HG03196 (cell line): Measurements from ENCODE around the gene TPM1.

ENCODE experiments used
- ATAC-seq: cut with Tn5 transposase; IDR thresholded peaks from one replicate; pipeline ENCODE4 v1.9.1; 2021; ENCODE audit not compliant: unreplicated experiment

The TPM1 gene

GRCh38 chr15:63072023-63072650 is 29.6 kb downstream of the TPM1 start:
- ATAC-seq = no peak

- ATAC-seq = no peak
Measured at GRCh38 chr15:63072809-63073277, 30.3 kb downstream of the TPM1 start.

- no peak for ATAC-seq
Measured at GRCh38 chr15:63073497-63074172, 31.1 kb downstream of the TPM1 start.

- ATAC-seq = no peak
Measured at GRCh38 chr15:63075015-63075983, 32.8 kb downstream of the TPM1 start.

GRCh38 chr15:63075984-63076713 is 33.6 kb downstream of the TPM1 start:
- no peak for ATAC-seq

- ATAC-seq = no peak
Measured at GRCh38 chr15:63076714-63077046, 34.1 kb downstream of the TPM1 start.

GRCh38 chr15:63077952-63078351 is 35.4 kb downstream of the TPM1 start:
- no peak for ATAC-seq

- ATAC-seq = no peak
Measured at GRCh38 chr15:63079947-63080626, 37.5 kb downstream of the TPM1 start.

GRCh38 chr15:63080634-63081250 is 38.2 kb downstream of the TPM1 start:
- ATAC-seq = no peak

GRCh38 chr15:63082366-63082765 is 39.8 kb downstream of the TPM1 start:
- ATAC-seq = no peak

GRCh38 chr15:63083044-63083443 is 40.5 kb downstream of the TPM1 start:
- ATAC-seq = no peak

GRCh38 chr15:63083541-63083940 is 41.0 kb downstream of the TPM1 start:
- ATAC-seq = no peak

- ATAC-seq = no peak
Measured at GRCh38 chr15:63084806-63085205, 42.3 kb downstream of the TPM1 start.

GRCh38 chr15:63085289-63085688 is 42.7 kb downstream of the TPM1 start:
- ATAC-seq = no peak

- ATAC-seq = no peak
Measured at GRCh38 chr15:63086271-63086670, 43.7 kb downstream of the TPM1 start.

- no peak for ATAC-seq
Measured at GRCh38 chr15:63086947-63087346, 44.4 kb downstream of the TPM1 start.

GRCh38 chr15:63088533-63089245 is 46.1 kb downstream of the TPM1 start:
- ATAC-seq = no peak

- ATAC-seq = no peak
Measured at GRCh38 chr15:63089260-63090043, 46.9 kb downstream of the TPM1 start.

GRCh38 chr15:63090472-63090871 is 47.9 kb downstream of the TPM1 start:
- ATAC-seq = no peak
